GM18858 (cell line): ENCODE results near the gene HOXB2.
"Not testable (repeated sequence)": the region's sequence is repeated elsewhere in the genome, so short reads cannot be mapped to it uniquely, and the experiment has no call there.

Source experiments
- ATAC-seq: cut with Tn5 transposase; IDR thresholded peaks from one replicate; pipeline ENCODE4 v1.9.1; 2021; ENCODE audit not compliant: unreplicated experiment

HOXB2 gene

GRCh38 chr17:48517478-48517877, 27.4 kb downstream of the HOXB2 start:
- no peak for ATAC-seq

- no peak for ATAC-seq
Observed at GRCh38 chr17:48515925-48516900, 28.7 kb downstream of the HOXB2 start.

GRCh38 chr17:48514477-48514876, 30.4 kb downstream of the HOXB2 start:
- no peak for ATAC-seq

- no peak for ATAC-seq
Observed at GRCh38 chr17:48513666-48514455, 31.0 kb downstream of the HOXB2 start.

- no peak for ATAC-seq
Observed at GRCh38 chr17:48513097-48513496, 31.8 kb downstream of the HOXB2 start.

GRCh38 chr17:48510761-48511604, 33.9 kb downstream of the HOXB2 start:
- peak; percentile 61 for ATAC-seq

- no peak for ATAC-seq
Observed at GRCh38 chr17:48510381-48510760, 34.5 kb downstream of the HOXB2 start.

- not testable (repeated sequence) for ATAC-seq
Observed at GRCh38 chr17:48509708-48510107, 35.2 kb downstream of the HOXB2 start.

- no peak for ATAC-seq
Observed at GRCh38 chr17:48506246-48506645, 38.7 kb downstream of the HOXB2 start.

GRCh38 chr17:48505788-48506187, 39.1 kb downstream of the HOXB2 start:
- peak; percentile 88 for ATAC-seq

- ATAC-seq: no peak
Observed at GRCh38 chr17:48504953-48505352, 40.0 kb downstream of the HOXB2 start.

GRCh38 chr17:48503747-48504146, 41.2 kb downstream of the HOXB2 start:
- ATAC-seq: no peak

- ATAC-seq: no peak
Observed at GRCh38 chr17:48502901-48503300, 42.0 kb downstream of the HOXB2 start.

GRCh38 chr17:48502312-48502711, 42.6 kb downstream of the HOXB2 start:
- ATAC-seq: no peak

GRCh38 chr17:48500435-48501426, 44.2 kb downstream of the HOXB2 start:
- ATAC-seq: no peak

GRCh38 chr17:48499735-48500434, 45.0 kb downstream of the HOXB2 start:
- no peak for ATAC-seq

- ATAC-seq: no peak
Observed at GRCh38 chr17:48499248-48499647, 45.7 kb downstream of the HOXB2 start.

GRCh38 chr17:48498164-48498850, 46.6 kb downstream of the HOXB2 start:
- ATAC-seq: no peak

- ATAC-seq: no peak
Observed at GRCh38 chr17:48497103-48497502, 47.8 kb downstream of the HOXB2 start.
